Spleen (tissue), 11 donors: ENCODE measurements around the gene LINGO4. TPM values are rescaled to one million over a fixed set of nuclear protein-coding genes. Genes with fewer than 3 reads are reported as not detected.

Source experiments
- DNase-seq: peaks from one replicate; pipeline ENCODE4 v3.0.0-alpha.2; 2020
- H3K27ac ChIP-seq, 8 donors: fragments of 200-600 bp; sonication (generic) in 7 of 8; 1 replicate in 4 of 8; 2 replicates in 4 of 8; pipeline versions ENCODE4 v1.5.0 to v1.8.0; 2016 to 2021; ENCODE audit warnings: inconsistent platforms in 4 of 8, mild to moderate bottlenecking in 4 of 8, moderate library complexity in 1 of 8
- H3K27me3 ChIP-seq, 7 donors: fragments of 200-600 bp; sonication (generic) in 6 of 7; replicated peaks in 1 of 7; 1 replicate in 4 of 7; 2 replicates in 3 of 7; pipeline versions ENCODE4 v1.5.0 to v1.8.0; 2016 to 2021; ENCODE audit warnings: inconsistent platforms in 3 of 7, mild to moderate bottlenecking in 1 of 7
- H3K36me3 ChIP-seq, 6 donors: fragments of 200-600 bp; sonication (generic) in 5 of 6; 1 replicate in 4 of 6; 2 replicates in 2 of 6; pipeline versions ENCODE4 v1.5.0 to v1.8.0; 2016 to 2021; ENCODE audit warnings: inconsistent platforms in 2 of 6
- H3K4me1 ChIP-seq, 6 donors: fragments of 200-600 bp; sonication (generic) in 5 of 6; 1 replicate in 3 of 6; 2 replicates in 3 of 6; pipeline versions ENCODE4 v1.5.0 to v1.8.0; 2016 to 2021; ENCODE audit warnings: inconsistent platforms in 3 of 6
- H3K4me3 ChIP-seq, 8 donors: fragments of 200-600 bp; sonication (generic) in 7 of 8; 1 replicate in 4 of 8; 2 replicates in 4 of 8; pipeline versions ENCODE4 v1.5.0 to v1.8.0; 2016 to 2021; ENCODE audit warnings: inconsistent platforms in 4 of 8, mild to moderate bottlenecking in 4 of 8, moderate library complexity in 2 of 8
- H3K9me3 ChIP-seq, 8 donors: fragments of 200-600 bp; sonication (generic) in 7 of 8; 1 replicate in 4 of 8; 2 replicates in 4 of 8; pipeline versions ENCODE4 v1.5.0 to v1.8.0; 2016 to 2021; ENCODE audit warnings: inconsistent platforms in 4 of 8
- POLR2A ChIP-seq, 3 donors: fragments of 450-650 bp; IDR thresholded peaks; one replicate each; pipeline ENCODE4 v1.5.1; 2017; ENCODE audit warnings: antibody characterized with exemption in 3 of 3, mild to moderate bottlenecking in 1 of 3
- POLR2AphosphoS5 ChIP-seq, 3 donors: sonication (generic); formaldehyde crosslinking; IDR thresholded peaks; one replicate each; pipeline ENCODE4 v1.5.1; 2017; ENCODE audit warnings: antibody characterized with exemption in 3 of 3
- WGBS, 5 donors: extraction: QIAGEN DNeasy Blood & Tissue Kit in 3 of 5; methylation state at CpG; one replicate each; pipeline versions ENCODE4 v1.1.5 to v1.1.7; 2013 to 2018; 5-methylcytosine and 5-hydroxymethylcytosine counted together
- intact Hi-C: fragments of 100-400 bp; cut with DNase I; formaldehyde crosslinking; loops from one replicate; pipeline ENCODE4 v1.15.0; 2023; ENCODE audit warnings: low total_unique reads
- polyA plus RNA-seq, 3 donors: library from polyadenylated mRNA; stranded (reverse); fragments of 200-250 nt; gene quantifications; one replicate each; pipeline ENCODE4 v1.2.1, GENCODE V29; 2013
- total RNA-seq, 7 donors: library from RNA; depleted of rRNA in 3 of 7; stranded (reverse); fragments of >200 nt in 3 of 7; fragmentation: NEBNext Ultra II Directional in 4 of 7; extraction: Animal tissue kit (Norgen Biotek cat#: 25700) in 4 of 7; gene quantifications; one replicate each; pipeline versions ENCODE4 v1.1.0 to v1.2.1, GENCODE V29; 2016 to 2021
- TF ChIP-seq, protein P1 (sequence below), 11 experiments: fragments of 200-600 bp in 7 of 11; fragments of 450-650 bp in 4 of 11; sonication (generic) in 4 of 11; IDR thresholded peaks in 8 of 11; conservative IDR thresholded peaks in 3 of 11; 1 replicate in 7 of 11; 2 replicates in 4 of 11; pipeline versions ENCODE4 v1.4.0 to v1.8.0; 2016 to 2021; ENCODE audit warnings: antibody characterized with exemption in 11 of 11, inconsistent platforms in 4 of 11, mild to moderate bottlenecking in 1 of 11
- donor health status: healthy with polysubstance abuse.
- donor health status: DM: no; HTN: no; CAD: no; lungs with moderate emphysema.
- donor health status: DM: no; HTN: no; CAD: no.
- donor health status: Bipolar disorder and iron deficiency.
- donor health status: healthy.
- donor health status: DM: no; HTN: no; CAD: no.
- donor health status: DM: yes; HTN: yes; CAD: no.

LINGO4 gene
- total and polyA plus RNA-seq, 10 donors: 0.04 to 0.36 (median 0.18) TPM; not detected in 4

DNA sequence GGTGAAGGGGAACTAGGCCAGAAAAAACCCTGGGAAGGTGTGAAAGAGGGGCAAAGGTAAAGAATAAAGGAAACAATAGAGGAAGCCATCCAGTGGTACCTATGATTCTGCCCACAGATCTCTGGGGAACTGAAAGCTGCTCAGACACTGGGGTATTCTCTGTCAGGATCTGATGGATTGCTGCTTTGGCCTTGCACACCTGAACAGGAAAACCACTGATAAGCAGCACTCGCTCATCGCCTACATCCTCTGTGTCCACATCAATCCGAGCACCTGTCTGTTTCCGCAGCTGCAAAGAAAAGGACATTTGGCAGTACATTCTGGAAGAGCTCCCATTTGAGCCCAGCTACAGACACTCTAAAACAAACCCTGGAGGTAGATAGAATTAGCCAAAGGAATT is 25.4 kb downstream of the LINGO4 start:
- H3K4me1 ChIP-seq: no peaks in the 10 kb centered on the region
- no peak overlapping the region for H3K27ac ChIP-seq
- no peak for DNase-seq
- no peak overlapping the region for H3K4me3 ChIP-seq
- TF ChIP-seq POLR2A (IDR thresholded peaks at IDR 0.05) (no peak), POLR2AphosphoS5 (IDR thresholded peaks at IDR 0.05) (no peak)
- TF ChIP-seq, protein P1, sequence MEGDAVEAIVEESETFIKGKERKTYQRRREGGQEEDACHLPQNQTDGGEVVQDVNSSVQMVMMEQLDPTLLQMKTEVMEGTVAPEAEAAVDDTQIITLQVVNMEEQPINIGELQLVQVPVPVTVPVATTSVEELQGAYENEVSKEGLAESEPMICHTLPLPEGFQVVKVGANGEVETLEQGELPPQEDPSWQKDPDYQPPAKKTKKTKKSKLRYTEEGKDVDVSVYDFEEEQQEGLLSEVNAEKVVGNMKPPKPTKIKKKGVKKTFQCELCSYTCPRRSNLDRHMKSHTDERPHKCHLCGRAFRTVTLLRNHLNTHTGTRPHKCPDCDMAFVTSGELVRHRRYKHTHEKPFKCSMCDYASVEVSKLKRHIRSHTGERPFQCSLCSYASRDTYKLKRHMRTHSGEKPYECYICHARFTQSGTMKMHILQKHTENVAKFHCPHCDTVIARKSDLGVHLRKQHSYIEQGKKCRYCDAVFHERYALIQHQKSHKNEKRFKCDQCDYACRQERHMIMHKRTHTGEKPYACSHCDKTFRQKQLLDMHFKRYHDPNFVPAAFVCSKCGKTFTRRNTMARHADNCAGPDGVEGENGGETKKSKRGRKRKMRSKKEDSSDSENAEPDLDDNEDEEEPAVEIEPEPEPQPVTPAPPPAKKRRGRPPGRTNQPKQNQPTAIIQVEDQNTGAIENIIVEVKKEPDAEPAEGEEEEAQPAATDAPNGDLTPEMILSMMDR (IDR thresholded peaks at IDR 0.05 in 8 of 11, conservative IDR thresholded peaks at IDR 0.05 in 3 of 11): no peak
- 49 to 82% (median 74%) methylated on average over 4 of the region's 4 CpGs for WGBS, 5 donors
- H3K9me3 ChIP-seq: no peaks in the 10 kb centered on the region
- H3K36me3 ChIP-seq: peaks cover 0 to 80% (median 34%) of the 10 kb centered on the region in 6 donors
- intact Hi-C loops: no loop called here
- no peaks in the 10 kb centered on the region for H3K27me3 ChIP-seq

DNA sequence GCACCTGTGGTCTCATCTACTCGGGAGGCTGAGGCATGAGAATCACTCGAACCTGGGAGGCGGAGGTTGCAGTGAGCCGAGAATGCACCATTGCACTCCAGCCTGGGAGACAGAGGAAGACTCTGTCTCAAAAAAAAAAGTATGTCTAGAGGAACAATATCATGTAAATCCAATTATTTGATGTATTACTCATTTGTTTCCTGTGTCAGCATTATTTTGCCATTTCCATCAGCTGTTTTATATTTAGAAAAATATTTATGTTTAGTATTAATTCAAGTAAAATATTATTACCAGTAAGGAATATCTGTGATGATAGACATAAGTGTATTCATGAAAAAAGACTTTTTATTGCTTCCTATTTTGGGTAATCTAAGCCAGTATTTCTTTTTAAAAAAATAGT is 27.9 kb downstream of the LINGO4 start:
- Histone ChIP-seq H3K4me1 (no peaks in the 10 kb centered on the region), H3K4me3 (no peak overlapping the region), H3K27ac (no peak overlapping the region), H3K36me3 (peaks cover 0 to 97% (median 47%) of the 10 kb centered on the region in 6 donors), H3K9me3 (no peaks in the 10 kb centered on the region), H3K27me3 (no peaks in the 10 kb centered on the region)
- intact Hi-C loops: no loop called here
- DNase-seq: no peak
- whole genome bisulfite sequencing, 5 donors: 73 to 98% (median 96%) methylated on average over 4 of the region's 4 CpGs
- no peak for TF ChIP-seq POLR2AphosphoS5 (IDR thresholded peaks at IDR 0.05)
- TF ChIP-seq, protein P1 (IDR thresholded peaks at IDR 0.05 in 8 of 11, conservative IDR thresholded peaks at IDR 0.05 in 3 of 11): no peak
- TF ChIP-seq POLR2A (IDR thresholded peaks at IDR 0.05): no peak

DNA sequence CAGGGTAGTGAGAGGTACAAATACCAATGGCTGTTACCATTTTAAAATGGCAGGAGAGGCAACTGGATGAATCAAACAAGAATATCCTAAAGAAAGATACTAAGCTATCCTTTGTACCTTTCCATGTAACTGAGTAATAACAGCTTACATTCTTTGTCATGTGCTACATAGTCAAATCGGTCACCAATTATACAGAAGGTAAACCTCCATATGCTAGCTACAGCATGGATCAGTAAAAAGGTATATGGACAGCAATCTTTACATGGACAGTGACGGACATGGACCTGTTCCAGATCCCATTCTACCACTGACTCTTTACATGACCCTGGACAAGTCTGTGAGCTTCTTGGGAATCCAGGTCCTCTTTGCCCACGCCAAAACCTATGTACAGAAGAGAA is 28.6 kb downstream of the LINGO4 start:
- H3K36me3 ChIP-seq: peaks cover 0 to 90% (median 46%) of the 10 kb centered on the region in 6 donors
- no peak overlapping the region for H3K27ac ChIP-seq
- no peak for DNase-seq
- TF ChIP-seq, protein P1 (IDR thresholded peaks at IDR 0.05 in 8 of 11, conservative IDR thresholded peaks at IDR 0.05 in 3 of 11): no peak
- TF ChIP-seq POLR2A (IDR thresholded peaks at IDR 0.05): no peak
- TF ChIP-seq POLR2AphosphoS5 (IDR thresholded peaks at IDR 0.05): no peak
- intact Hi-C loops: no loop called here
- H3K4me1 ChIP-seq: no peaks in the 10 kb centered on the region
- no peaks in the 10 kb centered on the region for H3K27me3 ChIP-seq
- no peak overlapping the region for H3K4me3 ChIP-seq
- H3K9me3 ChIP-seq: no peaks in the 10 kb centered on the region
- 78 to 97% (median 92%) methylated on average over 3 of the region's 3 CpGs for WGBS, 5 donors

DNA sequence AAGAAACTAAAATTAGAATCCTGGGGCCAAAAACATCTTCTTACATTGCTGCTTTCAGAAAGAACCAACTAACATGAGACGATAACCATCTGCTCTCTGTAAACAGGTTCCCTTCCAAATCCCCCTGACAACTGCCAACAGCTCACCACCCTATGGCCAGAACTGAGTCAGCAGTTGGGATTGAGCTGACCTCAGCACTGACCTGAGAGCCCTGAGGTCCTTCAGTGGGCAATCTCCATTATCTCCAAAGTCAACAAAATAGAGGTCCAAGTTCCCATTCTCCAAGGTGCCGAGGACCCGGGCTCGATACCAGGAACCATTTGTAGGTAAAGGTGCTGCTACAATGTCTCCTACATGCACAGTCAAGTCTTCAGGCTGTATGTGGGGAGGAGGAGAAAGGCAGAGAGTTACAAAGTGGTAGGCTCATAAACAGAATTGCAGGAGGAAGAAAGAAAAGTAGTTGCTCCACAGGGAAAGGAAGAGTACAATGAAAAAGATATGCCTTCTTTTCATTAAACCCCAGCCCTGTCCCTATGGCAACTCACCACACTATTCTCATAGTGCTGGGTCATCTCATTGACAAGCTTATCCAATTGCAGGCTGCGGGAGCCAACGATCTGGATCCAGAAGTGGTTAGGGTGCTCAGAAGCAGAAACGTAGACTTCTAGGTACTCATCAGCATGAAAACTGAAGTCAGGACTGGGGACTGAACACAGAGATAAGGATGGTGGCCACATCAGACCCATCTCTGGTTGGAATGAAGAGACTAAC is 29.1 kb downstream of the LINGO4 start:
- Histone ChIP-seq H3K36me3 (peaks cover 0 to 84% (median 42%) of the 10 kb centered on the region in 6 donors), H3K4me1 (no peaks in the 10 kb centered on the region), H3K27me3 (no peaks in the 10 kb centered on the region), H3K4me3 (no peak overlapping the region), H3K27ac (no peak overlapping the region), H3K9me3 (no peaks in the 10 kb centered on the region)
- no peak for DNase-seq
- TF ChIP-seq, protein P1 (IDR thresholded peaks at IDR 0.05 in 8 of 11, conservative IDR thresholded peaks at IDR 0.05 in 3 of 11): no peak
- TF ChIP-seq POLR2A (IDR thresholded peaks at IDR 0.05) (no peak), POLR2AphosphoS5 (IDR thresholded peaks at IDR 0.05) (no peak)
- intact Hi-C loops: no loop called here
- 87 to 96% (median 95%) methylated on average over 7 of the region's 7 CpGs for WGBS, 5 donors
